NCI-H226 (cell line): Measurements from ENCODE around the gene RELA.

Source experiments
- DNase-seq: peaks from one replicate; pipeline ENCODE4 v3.0.0-alpha.2; 2015

Gene RELA

GRCh38 chr11:65611028-65611757 is 51.5 kb downstream of the RELA start:
- DNase-seq, result no peak

DNA sequence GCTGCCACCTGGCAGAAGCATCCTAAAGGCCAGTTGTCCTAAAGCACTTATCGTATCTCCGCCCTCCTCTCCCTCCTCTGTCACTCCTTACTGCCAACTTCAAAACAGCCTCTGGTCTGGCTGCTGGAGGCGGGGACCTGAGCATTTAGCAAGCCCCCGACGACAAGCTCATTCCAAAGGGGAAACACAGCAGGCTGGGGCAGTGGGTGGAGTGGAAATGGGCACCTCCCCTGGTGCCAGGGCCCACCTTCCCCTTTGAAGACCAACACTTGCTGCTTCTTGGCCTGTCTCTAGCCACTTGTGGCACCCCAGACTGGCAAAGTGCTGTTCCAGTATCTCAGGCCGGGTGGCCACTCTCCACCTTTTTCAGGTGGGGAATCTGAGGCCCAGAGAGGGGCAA is 52.3 kb downstream of the RELA start:
- no peak for DNase-seq

GRCh38 chr11:65609665-65610064 is 53.1 kb downstream of the RELA start:
- no peak for DNase-seq

GRCh38 chr11:65609229-65609628 is 53.5 kb downstream of the RELA start:
- DNase-seq, result no peak

DNA sequence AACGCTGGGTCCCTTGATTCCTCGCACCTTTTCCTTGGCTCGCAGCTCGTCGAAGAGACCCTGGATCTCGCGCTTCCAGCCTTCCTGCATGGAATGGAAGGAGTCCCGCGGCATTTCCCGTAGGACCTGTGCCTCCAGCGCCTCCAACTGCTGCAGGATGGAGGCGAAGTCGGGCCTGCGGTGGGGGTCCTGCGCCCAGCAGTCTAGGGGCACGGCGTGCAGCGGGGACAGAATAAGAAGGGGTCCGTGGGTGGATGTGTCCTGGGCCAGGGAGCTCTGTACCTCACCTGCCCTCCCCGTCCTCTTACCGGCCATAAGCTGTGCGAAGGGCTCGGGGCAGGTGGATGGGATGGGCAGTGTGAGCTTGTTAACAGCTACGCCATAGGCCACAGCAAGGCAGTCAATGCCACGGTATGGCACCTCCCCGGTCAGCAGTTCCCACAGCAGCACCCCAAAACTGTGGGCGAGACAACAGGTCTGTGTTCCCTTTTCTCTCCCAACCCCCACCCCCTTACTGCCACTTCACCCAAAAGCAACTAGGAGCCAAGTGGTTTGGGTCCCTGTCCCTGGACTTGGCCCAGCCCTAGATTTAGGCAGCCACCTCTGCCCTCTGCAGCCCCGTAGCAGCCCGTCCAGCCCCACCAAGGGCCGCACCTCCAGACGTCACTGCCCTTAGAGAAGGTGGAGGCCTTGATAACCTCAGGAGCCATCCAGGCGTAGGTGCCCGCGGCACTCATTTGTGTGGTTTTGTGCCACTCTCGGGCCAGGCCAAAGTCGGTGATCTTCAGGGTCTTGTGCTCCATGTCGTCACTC is 54.9 kb downstream of the RELA start:
- no peak for DNase-seq

- DNase-seq, result peak; percentile 13
Measured at GRCh38 chr11:65606876-65607613, 55.7 kb downstream of the RELA start.

DNA sequence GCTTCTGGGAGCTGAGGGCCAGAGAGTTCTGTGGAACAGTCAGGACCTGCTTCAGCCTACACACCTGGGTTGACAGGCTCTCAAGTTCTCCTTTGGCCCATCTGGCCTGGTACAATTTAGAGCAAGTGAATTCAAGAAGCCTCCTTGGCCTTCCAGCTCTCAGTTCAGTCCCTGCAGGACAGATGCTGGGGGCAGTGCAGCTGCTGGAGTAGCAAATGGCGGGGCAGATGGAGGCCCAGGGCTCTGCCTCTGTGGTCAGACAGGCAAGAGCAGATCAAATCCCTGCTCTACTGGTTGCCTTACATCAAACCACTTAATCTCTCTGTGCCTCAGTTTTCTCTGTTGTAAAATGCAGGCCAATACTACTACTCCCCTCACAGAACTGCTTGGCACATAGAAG is 58.5 kb downstream of the RELA start:
- DNase-seq, result no peak
